H1 (cell line): ENCODE results near the gene ADAM19. TPM values are rescaled to one million over a fixed set of nuclear protein-coding genes. Genes with fewer than 3 reads are reported as not detected.

Experiments
- MAFK ChIP-seq: IDR thresholded peaks from 2 replicates; pipeline ENCODE4 v1.6.1; 2012; ENCODE audit warnings: low read depth, mild to moderate bottlenecking, improper control_type of control experiment, low read length
- RNF2 ChIP-seq: fragments of 200-900, 300-1000 bp; sonication (generic); IDR thresholded peaks from 2 replicates; pipeline ENCODE4 v1.7.1; 2016; ENCODE audit warnings: borderline replicate concordance, low read depth, mild to moderate bottlenecking, antibody characterized with exemption, low read length; ENCODE audit not compliant: poor library complexity, severe bottlenecking; ENCODE audit errors: missing control alignments
- SRF ChIP-seq: IDR thresholded peaks from 2 replicates; pipeline ENCODE4 v1.6.1; 2011; ENCODE audit warnings: mild to moderate bottlenecking, low read depth, low read length, moderate library complexity
- polyA plus RNA-seq, 7 experiments: library from polyadenylated mRNA; depleted of rRNA in 3 of 7; stranded (reverse) in 5 of 7; unstranded in 2 of 7; fragments of >200 nt in 5 of 7; fragments of 200-250 nt in 2 of 7; gene quantifications; 1 replicate in 5 of 7; 2 replicates in 1 of 7; 4 replicates in 1 of 7; pipeline versions ENCODE4 v1.2.1 to v1.2.3, GENCODE V29; 2011 to 2013; ENCODE audit warnings: missing spikeins in 2 of 7, mixed read lengths in 2 of 7
- total RNA-seq: library from RNA; stranded (reverse); fragmentation: NEBNext Ultra II Directional; extraction: Animal tissue kit (Norgen Biotek cat#: 25700); gene quantifications from 2 replicates; pipeline ENCODE4 v1.2.1, GENCODE V29; 2021

The ADAM19 gene
- total and polyA plus RNA-seq, 2 of the 8 experiments (the other 6 are each of a cell fraction or from before 2014, with no cell fraction given) = 6.5 to 22.7 TPM

- TF ChIP-seq MAFK (no peak), RNF2 (no peak), SRF (no peak)
Observed at GRCh38 chr5:157543825-157544622, 31.6 kb downstream of the ADAM19 start (continued).
